Stimulated activated CD4-positive, alpha-beta T cell treated with anti-CD3 and anti-CD28 coated beads, Interleukin-12 subunit alpha, Interleukin-12 subunit beta, amount 100 ng/mL, for 24 hours (primary cell): ENCODE results near the gene IZUMO3.
"Not testable (repeated sequence)": the region's sequence is repeated elsewhere in the genome, so short reads cannot be mapped to it uniquely, and the experiment has no call there.

Experiments used
- DNase-seq, 2 experiments: peaks; one replicate each; pipeline ENCODE4 v3.0.0-alpha.2; 2020; ENCODE audit warnings: low read depth in 2 of 2

The IZUMO3 gene

DNA sequence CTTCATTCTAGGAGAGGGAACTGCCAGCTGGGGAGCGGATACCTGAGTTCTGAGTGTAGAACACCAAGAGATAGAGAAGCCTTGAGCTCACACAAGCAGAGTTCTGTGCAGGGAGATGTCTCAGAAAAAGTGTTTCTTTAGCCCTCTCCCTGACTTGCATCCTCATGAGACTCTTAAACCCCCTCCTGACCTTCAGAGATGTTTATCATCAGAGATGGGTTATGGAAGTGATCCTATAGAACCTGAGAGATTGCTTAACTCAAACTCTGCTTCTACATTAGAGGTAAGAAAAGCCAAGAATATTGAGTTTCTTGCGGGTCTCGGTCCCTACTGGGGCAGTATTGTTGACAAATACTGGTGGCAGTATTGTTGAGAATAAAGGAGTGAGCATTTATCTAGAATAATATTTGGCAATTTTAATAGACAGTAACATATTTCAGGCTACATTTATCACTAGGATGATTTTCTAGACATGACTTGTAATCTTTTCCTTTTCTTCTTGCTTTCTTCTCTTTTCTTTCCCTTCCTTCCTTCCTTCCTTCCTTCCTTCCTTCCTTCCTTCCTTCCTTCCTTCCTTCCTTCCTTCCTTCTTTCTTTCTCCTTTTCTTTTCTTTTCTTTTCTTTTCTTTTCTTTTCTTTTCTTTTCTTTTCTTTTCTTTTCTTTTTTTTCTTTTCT lies at the start of gene IZUMO3:
IZUMO3 (minus strand) TSS at position 51 of the 676 bp plus-strand sequence. CDS start 248 bp downstream, outside the sequence.
- no peak for DNase-seq

GRCh38 chr9:24594234-24594850 lies 48.6 kb upstream of the IZUMO3 start:
- DNase-seq: no peak

DNA sequence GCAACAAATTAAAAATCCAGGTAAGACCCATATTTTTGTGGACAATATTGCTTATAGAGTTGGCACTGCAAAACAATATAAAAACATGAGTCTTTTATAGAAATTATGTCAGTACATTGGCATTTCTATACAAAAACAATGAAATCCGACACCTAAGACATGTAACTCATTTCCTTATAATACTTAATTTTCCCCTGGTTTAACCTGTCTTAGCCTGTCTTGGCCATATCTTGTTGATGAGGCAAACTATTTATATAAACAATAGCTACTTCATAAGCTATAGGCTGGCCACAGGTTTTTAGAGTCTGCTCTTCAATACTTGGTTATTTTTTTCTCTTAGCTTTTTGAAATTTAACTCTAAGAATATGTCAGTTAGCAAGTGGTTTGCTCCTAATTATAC lies 44.7 kb upstream of the IZUMO3 start:
- DNase-seq: no peak

- no peak for DNase-seq
These were observed 42.2 kb upstream of the IZUMO3 start for GRCh38 chr9:24587883-24588282.

DNA sequence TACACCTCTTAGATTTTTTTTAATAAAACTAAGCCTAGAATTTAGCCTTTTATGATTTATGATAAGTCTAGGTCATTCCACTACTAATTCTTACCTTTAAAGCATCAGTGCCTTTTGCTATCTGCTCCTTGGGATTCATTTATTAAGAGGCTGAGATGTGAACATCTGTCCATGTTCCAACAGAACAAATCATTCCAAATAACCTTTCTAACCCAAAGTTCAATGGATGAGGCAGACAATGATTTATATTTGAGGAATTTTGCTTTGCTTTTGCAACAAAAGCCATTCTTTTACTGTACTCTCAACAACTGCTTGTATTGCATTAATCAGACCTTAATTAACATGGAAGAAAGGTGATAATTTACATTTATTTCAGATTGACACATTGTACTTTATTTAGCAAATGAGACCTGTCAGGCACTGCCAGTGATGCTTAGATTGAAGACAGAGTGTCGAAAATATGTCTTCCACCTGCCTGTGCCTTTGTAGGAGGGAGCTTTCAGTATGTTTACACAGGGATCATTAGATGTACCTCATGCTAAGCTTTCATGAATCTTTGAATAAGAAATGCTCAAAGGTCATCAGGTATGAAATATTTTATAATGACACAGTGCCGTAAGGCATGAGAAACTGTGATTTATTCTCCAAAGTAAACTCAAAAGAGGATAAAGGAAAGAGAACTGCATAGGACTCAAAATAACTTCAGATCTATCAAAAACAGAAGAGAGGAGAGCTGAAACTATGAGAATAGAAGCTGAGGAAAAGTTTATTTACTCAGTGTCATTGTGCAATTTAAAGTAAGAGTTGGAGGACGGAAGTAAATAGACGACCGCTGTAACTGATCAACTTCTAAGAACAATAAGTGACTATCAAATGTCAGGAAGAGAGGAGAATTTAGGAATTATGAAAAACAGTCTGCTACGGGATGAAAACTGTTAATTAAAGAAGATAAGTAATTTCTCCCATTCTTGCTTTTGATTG lies 36.7 kb upstream of the IZUMO3 start:
- DNase-seq: no peak

- not testable (repeated sequence) for DNase-seq
These were observed 34.3 kb upstream of the IZUMO3 start for GRCh38 chr9:24580005-24580404.

DNA sequence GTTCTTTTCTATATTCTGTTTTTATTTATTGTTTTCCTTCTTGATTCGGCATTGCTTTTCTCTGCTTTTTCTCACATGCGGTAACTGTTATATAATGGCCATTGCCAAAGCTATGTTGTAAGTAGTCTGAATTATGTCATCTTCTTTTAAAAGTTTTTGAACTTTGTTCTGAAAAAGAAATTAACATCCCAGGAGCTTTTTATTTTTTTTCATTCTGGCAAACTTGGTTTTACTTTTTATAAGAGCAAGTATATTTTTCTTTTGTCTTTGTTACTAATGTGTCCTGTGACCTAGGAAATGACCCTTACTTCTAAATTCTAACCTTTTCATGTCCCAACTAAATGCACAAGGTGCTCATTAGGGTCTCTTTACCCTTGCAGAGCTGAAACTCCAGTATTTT lies 26.7 kb upstream of the IZUMO3 start:
- no peak for DNase-seq

GRCh38 chr9:24561957-24562356 lies 16.3 kb upstream of the IZUMO3 start:
- no peak for DNase-seq

- DNase-seq: no peak
These were observed 7.5 kb upstream of the IZUMO3 start for GRCh38 chr9:24553183-24553552.

DNA sequence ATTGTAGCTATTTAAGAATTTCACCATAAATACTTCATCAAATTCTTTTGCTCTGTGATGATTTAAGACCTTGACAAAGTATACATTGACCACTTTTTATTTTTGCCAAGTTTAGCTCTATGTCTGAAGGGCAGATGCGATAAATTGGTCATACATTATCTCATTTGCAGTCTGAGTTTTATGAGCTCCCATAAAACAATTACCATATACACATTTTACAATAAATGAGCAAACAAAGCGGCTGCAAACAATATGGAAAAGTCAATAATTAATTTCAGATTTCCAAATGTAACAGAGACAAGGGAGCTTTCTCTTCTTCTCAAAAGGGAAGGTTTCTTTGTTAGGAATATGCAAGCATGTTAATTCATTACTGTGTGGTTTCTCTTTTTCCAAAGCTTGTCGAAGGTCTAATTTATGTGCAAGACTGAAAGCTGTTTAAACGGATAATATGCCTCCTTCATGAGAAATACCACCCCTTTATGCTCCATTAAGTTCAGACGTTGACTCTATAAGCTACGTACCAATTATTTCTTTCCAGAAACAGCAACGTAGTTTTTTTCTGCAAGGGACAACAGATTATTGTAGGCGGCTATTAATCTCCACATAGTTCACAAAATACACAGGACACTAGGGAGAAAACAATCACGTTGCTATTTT lies 7.0 kb upstream of the IZUMO3 start:
- DNase-seq: no peak

DNA sequence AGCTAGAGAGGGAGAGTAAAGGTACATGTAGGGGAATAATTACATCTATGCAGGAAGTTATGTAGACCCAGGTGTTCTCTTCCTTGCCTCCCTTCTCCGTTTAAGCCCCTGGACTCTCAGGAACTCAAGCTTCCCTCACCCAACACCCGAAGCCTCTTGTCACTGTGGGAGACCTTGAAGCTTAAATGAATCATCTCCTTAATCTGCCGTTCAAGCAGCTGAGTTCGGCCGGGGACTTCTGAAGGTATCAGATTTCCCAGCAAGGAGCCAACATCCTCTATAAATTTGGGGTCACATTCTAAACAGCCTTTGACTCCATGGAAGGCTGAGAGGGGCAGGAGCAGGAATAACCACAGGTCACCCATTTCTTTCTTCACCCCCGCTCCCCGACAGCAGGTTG lies 412 bp downstream of the IZUMO3 start:
- no peak for DNase-seq

GRCh38 chr9:24518545-24518944 lies 27.2 kb downstream of the IZUMO3 start:
- DNase-seq: no peak

- DNase-seq: no peak
These were observed 29.2 kb downstream of the IZUMO3 start for GRCh38 chr9:24516463-24516862.

DNA sequence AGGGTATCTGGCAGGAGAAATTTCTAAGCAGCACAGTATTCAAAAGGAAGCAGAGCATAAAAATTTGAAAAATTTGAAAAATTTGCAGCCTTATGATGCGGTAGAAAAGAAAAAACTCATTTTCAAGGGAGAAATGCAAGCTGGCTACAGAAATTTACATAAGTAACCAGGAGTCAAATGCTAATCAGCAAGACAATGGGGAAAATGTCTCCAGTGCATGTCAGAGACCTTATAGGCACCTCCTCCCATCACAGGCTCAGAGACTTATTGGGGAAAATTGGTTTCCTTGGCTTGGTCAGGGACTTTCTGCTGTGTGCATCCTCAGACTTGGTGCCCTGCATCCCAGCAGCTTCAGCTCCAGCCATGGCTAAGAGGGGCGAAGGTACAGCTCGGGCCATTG lies 35.8 kb downstream of the IZUMO3 start:
- DNase-seq: no peak

- no peak for DNase-seq
These were observed 41.2 kb downstream of the IZUMO3 start for GRCh38 chr9:24504521-24504920.

- DNase-seq: no peak
These were observed 43.3 kb downstream of the IZUMO3 start for GRCh38 chr9:24502206-24502937.

DNA sequence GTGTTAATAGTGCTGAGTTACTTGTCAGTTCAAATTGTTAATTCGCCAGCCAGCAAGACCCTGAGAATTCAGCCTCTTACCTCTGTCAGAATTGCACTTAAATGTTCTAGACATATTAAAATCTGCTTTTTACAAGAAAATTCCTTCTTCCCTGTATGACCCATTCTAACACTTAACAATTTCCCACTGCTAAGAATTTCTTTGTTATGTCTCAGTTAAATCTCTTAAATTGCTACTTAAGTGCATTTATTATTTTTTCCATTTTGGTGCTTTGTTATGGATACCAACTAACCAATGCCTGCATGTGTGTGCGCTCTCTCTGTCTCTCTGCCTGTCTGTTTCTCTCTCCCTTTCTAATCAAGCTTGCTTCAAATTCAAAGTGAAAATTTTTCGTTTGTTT lies 44.9 kb downstream of the IZUMO3 start:
- DNase-seq: no peak

DNA sequence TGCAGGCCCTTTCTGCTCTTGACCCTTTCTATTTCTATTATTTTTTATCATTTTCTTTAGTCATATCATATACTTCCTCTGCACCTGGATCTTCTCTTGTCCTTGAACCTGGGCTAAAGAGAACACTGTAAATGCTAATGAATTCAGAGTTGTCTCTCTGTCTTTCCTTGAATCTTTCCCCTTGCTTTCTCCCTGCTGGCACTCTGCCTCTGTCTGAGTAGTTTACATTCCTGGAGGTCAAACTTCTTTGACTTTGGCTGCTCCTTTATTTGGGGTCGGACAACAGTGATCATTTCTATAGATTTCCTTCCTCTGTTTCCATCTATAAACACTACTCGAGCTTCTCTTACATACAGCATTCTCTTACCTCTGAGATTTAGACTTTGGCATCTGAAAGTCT lies 47.1 kb downstream of the IZUMO3 start:
- DNase-seq: no peak

DNA sequence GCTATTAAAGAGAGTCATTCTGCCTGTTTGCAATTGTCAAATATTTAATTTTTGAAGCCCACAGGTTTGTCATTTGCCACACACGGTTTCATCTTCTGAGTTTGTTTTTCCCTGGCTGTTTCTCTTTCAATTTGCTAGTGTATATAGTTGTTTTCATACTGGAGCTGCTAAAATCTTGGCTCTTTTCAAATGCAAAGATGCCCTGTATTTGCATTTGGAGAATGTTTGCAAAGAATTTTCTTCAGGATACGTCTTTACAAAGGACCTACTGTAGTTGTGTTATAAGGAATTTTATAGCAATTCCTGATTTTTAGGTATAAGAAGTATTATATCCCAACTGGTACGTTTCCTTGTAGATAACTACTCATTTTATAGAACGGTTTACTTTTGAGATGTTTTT lies 48.0 kb downstream of the IZUMO3 start:
- DNase-seq: no peak
